NCI-H146 (cell line): ENCODE data around the gene WDR7.
"Not testable (repeated sequence)": the region's sequence is repeated elsewhere in the genome, so short reads cannot be mapped to it uniquely, and the experiment has no call there.

Experiments used
- DNase-seq: peaks from one replicate; lab custom pipeline; 2025; lab: John Stamatoyannopoulos, UW

Gene WDR7

GRCh38 chr18:56654280-56654679, 3.1 kb downstream of the WDR7 start:
- not testable (repeated sequence) for DNase-seq

- no peak for DNase-seq
Observed at GRCh38 chr18:56658261-56658660, 7.1 kb downstream of the WDR7 start.

GRCh38 chr18:56659111-56659510, 8.0 kb downstream of the WDR7 start:
- no peak for DNase-seq

- DNase-seq = no peak
Observed at GRCh38 chr18:56660655-56661054, 9.5 kb downstream of the WDR7 start.

GRCh38 chr18:56661360-56662062, 10.4 kb downstream of the WDR7 start:
- DNase-seq = no peak

GRCh38 chr18:56662063-56662408, 10.9 kb downstream of the WDR7 start:
- no peak for DNase-seq

DNA sequence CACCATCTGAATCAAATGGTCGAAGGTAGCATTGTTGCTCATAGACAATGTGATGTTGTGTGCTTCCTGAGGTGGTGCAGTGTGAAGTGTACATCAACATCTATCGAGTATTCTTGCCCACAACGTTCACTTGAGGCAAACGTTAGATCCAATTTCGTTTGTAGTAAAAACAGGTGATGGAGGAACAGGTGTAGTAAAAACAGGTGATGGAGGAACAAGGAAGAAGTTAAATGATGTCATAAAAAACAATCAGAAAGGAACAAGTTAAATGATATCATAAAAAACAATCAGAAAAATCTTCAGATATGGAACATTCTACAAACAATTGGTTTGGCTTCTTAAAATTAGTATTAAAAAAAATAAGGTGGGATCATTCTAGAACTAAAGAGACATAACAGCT, 11.3 kb downstream of the WDR7 start:
- DNase-seq = no peak

DNA sequence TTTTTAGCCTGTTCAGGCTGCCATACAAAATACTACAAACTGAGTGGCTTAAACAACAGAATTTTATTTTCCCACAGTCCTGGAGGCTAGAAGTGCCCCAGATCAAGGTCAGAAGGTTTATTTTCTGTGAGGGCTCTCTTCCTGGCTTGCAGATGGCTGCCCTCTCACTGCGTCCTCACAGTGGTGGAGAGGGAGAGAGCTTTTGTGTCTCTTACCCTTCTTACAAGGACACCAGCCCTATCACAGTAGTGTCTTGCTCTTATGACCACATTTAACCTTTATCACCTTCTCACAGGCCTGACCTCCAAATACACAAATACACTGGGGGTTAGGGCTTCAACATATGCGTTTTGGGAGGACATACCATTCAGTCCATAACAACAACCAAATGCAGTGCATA, 11.7 kb downstream of the WDR7 start:
- DNase-seq = no peak

- DNase-seq = no peak
Observed at GRCh38 chr18:56672391-56672790, 21.2 kb downstream of the WDR7 start.

- no peak for DNase-seq
Observed at GRCh38 chr18:56672981-56673380, 21.8 kb downstream of the WDR7 start.

DNA sequence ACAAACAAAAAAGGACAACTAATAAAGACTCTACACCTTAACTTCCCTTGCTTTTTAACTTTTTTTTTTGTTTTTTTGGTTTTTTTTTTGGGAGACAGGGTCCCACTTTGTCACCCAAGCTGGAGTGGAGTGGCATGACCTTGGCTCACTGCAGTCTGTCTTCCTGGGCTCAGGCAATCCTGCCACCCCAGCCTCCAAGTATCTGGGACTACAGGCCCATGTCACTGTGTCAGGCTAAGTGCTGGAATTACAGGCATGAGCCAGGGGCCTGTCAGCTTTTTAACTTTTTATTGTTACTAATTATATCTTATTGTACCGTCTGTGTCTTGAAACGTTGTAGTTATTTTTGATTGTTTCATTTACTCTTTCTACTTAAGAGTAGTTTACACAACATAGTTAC, 25.5 kb downstream of the WDR7 start:
- no peak for DNase-seq

GRCh38 chr18:56678836-56679565, 27.8 kb downstream of the WDR7 start:
- DNase-seq = no peak

DNA sequence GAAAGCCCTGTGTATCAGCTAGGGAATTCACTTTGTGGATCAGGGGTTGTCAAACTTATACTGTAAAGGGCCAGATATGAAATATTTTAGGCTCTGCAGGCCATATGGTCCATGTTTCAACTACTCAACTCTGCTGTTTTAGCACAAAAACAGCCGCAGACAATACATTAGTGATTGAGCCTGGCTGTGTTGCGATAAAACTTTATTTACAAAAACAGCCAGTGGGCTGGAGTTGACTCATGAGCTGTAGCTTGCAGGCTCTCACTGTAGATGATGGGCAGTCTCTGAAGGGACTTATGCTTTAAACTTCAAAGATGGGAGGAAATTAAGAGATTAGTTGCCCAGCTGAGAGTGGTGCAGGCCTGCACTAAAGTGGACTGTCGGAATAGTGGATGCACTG, 33.1 kb downstream of the WDR7 start:
- no peak for DNase-seq

DNA sequence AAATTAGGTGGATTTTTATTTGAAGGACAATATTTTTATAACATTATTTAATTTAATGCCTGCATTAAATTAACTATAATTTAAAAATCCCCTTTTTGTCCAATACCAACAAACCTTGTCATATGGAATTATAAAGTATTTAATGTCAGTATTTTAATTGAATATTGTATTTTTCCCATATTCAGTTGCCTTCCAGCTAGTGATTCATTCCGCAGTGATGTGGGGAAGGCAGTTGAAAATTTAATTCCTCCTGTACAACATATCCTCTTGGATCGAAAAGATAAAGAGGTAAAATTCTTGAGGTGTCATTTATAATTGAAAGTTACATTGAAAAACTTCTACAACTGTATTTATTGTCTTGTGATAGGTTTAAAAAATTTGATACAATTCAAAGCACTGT, 40.4 kb downstream of the WDR7 start:
- no peak for DNase-seq

DNA sequence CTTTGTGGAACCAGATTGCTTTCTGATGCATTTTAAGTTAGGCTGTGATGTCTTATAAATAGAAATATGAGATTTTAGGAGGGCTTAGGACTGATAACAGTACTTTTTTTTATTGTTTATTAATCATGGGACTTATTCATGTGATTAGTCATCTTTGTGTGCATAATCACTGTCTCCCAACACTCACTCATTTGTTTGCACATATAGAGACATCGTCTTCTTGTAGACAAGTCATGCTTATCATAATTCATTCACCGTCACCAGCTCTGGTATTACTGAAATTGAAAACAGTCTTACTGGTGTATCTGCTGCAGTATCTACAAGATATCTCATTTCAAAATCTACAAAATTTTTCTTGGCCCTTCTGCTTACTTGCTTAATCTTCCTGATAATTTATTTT, 45.8 kb downstream of the WDR7 start:
- no peak for DNase-seq

DNA sequence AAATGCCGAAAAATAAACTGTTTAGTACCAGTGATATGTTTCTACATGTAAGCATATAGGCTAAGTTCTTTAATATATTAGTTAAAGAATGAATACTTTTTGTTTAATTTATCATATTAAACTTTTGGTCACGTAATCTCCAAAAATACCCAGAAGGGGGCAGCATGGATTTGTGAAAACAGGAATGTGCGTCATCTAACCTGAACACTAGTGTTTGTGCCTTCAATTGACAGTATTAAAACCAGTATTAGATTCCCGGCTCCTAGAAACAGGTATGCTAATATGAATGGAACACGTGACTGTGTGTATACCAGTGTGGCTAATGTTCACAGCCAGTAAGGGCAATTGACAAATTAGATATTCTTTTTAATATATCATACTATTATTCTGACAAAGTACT, 51.8 kb downstream of the WDR7 start:
- peak; percentile 65 for DNase-seq

DNA sequence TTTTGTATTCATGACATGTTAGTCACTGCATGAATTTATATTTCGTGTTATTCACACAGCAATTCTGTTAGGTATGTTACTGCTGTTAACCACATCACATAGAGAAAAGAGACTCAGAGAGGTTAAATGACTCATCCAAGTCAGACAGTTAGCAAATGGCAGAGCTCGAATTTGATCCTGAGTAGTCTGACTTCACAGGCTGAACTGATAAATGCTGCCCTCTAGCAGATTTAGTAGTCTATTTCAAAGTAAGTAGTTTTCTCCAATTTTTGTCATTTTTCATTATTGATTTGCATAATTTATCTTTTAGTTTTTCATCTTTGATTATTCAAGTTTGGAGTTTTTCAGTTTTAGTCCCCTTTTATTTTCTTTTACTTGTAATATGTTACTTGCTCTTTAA, 58.3 kb downstream of the WDR7 start:
- peak; percentile 30 for DNase-seq

GRCh38 chr18:56711708-56712445, 60.7 kb downstream of the WDR7 start:
- no peak for DNase-seq

DNA sequence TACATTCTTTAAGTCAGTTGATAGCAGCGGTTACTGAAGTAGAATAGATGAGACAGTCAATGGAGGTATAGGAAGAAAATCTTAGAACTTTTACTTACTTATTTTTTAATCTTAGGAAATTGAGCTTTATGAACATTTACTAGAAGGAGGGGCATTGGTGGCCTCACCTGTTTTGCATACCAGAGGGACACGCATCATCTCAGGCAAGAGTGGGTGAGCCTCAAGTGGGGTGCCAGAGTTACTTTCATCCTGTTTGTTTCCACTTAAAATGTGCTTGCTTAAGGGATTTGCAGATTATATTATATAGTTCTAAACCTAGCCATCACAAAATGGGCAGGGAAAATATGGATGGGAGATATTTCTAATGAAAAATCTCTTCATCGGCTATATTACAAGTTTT, 61.6 kb downstream of the WDR7 start:
- no peak for DNase-seq

GRCh38 chr18:56715121-56715520, 64.0 kb downstream of the WDR7 start:
- no peak for DNase-seq

GRCh38 chr18:56716692-56717146, 65.6 kb downstream of the WDR7 start:
- no peak for DNase-seq

- no peak for DNase-seq
Observed at GRCh38 chr18:56721031-56721430, 69.9 kb downstream of the WDR7 start.

DNA sequence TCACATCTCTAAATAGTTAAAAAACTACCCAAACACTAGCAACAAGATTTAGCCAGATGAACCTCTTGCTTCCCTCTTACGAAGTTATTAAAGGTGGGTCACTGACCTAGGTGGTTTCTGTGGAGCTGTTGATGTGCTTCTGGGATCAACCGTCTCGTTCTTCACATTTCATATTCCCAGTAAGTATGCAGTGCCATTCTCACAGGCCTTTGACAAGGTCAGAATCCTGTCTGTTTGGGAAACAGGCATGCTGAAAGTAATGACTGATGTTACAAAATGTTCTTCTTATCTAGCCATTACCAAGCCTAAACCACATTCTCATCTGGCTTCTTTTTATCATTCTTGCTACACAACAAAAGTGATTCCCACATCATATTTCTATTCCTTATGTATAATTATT, 70.3 kb downstream of the WDR7 start:
- DNase-seq = no peak
